Measurements from ENCODE around the gene CCDC78.

The CCDC78 gene

DNA sequence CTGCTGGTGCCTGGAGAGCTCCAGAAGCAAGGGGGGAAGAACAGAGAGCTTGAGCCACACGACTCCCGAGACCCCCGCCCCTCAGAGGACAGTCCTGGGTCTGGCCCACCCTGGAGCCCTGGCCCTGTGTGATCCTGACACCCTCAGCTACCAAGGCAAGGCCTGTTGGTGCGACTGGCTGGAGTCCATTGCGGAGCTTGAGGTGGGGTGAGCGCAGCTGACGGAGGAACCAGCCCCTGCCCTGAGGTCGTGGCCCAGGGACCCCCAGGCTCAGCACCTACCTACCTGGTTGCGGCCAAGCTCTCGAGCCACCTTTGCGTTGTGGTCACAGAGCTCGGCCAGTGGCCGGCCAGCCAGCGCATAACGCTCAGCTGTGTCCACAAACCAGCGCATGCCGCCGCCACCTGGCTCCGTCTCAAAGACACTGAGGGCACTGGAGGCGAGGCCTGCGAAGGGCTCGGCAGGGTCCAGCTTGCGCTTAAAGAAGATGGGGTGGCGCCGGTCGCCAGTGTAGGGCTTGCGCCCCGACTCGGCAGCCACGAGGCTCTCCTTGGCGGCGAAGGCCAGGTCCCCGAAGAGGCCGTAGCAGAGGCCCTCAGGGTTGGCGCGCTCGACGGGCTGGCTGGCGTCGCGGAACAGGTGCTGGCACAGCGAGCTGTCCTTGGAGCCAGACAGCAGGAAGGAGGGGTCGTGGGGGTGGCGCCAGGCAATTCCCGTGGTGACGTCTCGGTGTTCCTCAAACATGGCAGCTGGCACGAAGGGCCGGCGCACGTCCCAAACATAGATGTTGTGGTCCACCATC lies 39.6 kb downstream of the CCDC78 start:
- Histone ChIP-seq H3K27ac (no peak overlapping the region), H3K9ac (no peak overlapping the region), H3K36me3 (ENCODE audit: control insufficient read depth, insufficient read depth, low read length) (no peaks in the 10 kb centered on the region), H3K9me3 (ENCODE audit: control insufficient read depth, low read length) (no peaks in the 10 kb centered on the region), H3K79me2 (peaks cover 8% of the 10 kb centered on the region), H3K4me1 (peaks cover 16% of the 10 kb centered on the region), H2AFZ (no peak overlapping the region), H3K27me3 (ENCODE audit: control insufficient read depth, insufficient read depth, low read length) (no peaks in the 10 kb centered on the region), H3K4me2 (ENCODE audit: low read length) (no peak overlapping the region), H3K4me3 (ENCODE audit: low read depth, low read length) (no peak overlapping the region)
- TF ChIP-seq, protein P1, sequence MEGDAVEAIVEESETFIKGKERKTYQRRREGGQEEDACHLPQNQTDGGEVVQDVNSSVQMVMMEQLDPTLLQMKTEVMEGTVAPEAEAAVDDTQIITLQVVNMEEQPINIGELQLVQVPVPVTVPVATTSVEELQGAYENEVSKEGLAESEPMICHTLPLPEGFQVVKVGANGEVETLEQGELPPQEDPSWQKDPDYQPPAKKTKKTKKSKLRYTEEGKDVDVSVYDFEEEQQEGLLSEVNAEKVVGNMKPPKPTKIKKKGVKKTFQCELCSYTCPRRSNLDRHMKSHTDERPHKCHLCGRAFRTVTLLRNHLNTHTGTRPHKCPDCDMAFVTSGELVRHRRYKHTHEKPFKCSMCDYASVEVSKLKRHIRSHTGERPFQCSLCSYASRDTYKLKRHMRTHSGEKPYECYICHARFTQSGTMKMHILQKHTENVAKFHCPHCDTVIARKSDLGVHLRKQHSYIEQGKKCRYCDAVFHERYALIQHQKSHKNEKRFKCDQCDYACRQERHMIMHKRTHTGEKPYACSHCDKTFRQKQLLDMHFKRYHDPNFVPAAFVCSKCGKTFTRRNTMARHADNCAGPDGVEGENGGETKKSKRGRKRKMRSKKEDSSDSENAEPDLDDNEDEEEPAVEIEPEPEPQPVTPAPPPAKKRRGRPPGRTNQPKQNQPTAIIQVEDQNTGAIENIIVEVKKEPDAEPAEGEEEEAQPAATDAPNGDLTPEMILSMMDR (IDR thresholded peaks at IDR 0.05) = no peak

DNA sequence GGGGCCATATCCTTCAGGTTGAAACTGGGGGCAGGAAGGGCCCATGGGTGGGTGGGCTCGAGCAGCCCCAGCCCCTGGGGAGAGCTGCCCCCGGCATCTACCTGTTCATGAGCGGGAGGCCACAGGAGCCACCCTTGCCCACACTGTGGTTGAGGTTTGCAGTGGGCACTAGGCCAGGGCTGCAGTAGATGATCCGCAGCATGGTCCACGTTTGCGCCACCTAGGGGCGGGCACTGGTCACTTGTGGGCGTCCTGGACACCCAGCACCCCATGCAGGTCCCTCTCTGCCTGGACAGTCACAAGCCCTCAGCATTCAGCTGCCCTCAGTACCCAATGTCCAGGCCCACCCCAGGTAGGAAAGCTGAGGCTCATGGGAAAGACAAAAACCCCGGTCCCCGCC lies 40.3 kb downstream of the CCDC78 start:
- H3K9me3 ChIP-seq (ENCODE audit: control insufficient read depth, low read length) = no peaks in the 10 kb centered on the region
- H3K4me2 ChIP-seq (ENCODE audit: low read length) = no peak overlapping the region
- H3K4me1 ChIP-seq = peaks cover 22% of the 10 kb centered on the region
- no peaks in the 10 kb centered on the region for H3K27me3 ChIP-seq (ENCODE audit: control insufficient read depth, insufficient read depth, low read length)
- no peak overlapping the region for H3K9ac ChIP-seq
- no peak overlapping the region for H3K27ac ChIP-seq
- H3K79me2 ChIP-seq = peaks cover 11% of the 10 kb centered on the region
- H3K4me3 ChIP-seq (ENCODE audit: low read depth, low read length) = no peak overlapping the region
- no peak overlapping the region for H2AFZ ChIP-seq
- no peaks in the 10 kb centered on the region for H3K36me3 ChIP-seq (ENCODE audit: control insufficient read depth, insufficient read depth, low read length)
- TF ChIP-seq, protein P1 (IDR thresholded peaks at IDR 0.05) = peak; percentile 27

DNA sequence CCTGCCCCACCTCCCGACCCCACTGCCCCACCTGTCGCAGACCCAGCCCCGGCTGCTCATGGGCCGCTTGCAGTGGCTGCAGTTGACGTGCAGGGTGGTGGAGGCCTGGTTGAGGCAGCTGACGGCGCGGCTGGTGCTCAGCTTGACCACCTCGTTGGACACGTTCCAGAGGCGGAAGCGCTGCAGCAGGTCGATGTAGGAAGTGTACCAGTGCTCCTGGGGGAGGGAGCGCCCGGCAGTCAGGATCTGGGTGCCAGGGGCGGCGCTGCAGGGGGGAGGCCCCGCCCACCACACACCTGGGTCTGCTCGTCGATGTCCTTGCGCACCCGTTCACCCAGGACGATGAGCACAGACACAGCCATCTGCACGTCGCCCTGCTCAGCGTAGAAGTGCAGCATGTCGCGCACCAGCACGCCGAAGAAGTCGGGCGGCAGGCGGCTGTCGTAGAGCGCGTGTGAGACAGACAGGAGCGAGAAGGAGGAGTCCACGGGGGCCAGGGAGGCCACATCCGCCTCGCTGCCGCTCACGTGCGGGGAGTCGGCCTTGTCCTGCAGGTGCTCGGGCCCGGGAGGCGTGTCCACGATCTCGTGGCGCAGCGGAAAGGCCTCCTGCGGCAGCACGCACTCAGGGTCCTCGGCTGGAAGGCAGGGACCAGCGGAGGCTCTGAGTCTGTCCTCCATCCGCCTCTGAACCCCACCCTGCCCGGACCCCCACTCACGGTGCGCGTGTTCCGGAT lies 41.1 kb downstream of the CCDC78 start:
- Histone ChIP-seq H3K9ac (no peak overlapping the region), H3K27me3 (ENCODE audit: control insufficient read depth, insufficient read depth, low read length) (no peaks in the 10 kb centered on the region), H3K4me2 (ENCODE audit: low read length) (no peak overlapping the region), H3K36me3 (ENCODE audit: control insufficient read depth, insufficient read depth, low read length) (no peaks in the 10 kb centered on the region), H3K9me3 (ENCODE audit: control insufficient read depth, low read length) (no peaks in the 10 kb centered on the region), H3K4me1 (peaks cover 18% of the 10 kb centered on the region), H3K27ac (no peak overlapping the region), H3K79me2 (peaks cover 11% of the 10 kb centered on the region), H2AFZ (no peak overlapping the region), H3K4me3 (ENCODE audit: low read depth, low read length) (no peak overlapping the region)
- TF ChIP-seq, protein P1 (IDR thresholded peaks at IDR 0.05) = no peak

DNA sequence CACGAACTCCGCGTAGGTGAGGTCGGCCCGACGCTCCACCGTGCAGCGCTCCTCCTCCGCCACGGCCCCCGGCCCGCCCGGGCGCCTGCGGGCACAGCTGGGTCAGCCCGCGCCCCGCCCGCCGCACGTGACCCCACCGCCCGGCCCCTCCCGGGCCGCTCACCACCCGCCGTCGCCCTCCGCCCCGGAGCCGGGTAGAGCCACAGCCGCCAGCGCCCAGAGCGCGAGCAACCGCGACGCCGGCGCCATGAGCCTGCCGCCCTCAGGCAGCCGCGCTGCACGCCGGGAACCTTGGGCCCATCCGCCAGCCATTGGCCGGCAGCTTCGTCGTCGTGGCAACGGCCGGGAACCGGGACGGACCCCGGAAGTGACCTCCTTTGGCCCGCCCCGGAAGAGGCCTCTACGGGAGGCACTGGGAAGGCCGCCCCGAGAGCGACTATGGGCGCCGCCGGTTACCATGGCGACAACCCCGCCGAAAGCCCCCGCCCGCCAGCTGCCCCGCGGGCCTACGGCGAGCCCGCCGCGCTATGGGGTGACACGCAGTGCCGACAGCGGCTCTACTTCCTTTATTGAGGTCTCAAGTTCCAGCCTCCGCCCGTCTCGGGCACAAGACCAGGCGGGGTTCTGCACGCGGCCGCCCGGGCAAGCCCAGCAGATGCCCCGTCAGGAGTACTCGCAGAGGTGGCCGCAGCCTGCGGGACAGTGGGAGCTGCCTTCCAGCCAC lies 42.0 kb downstream of the CCDC78 start, which contains the start of gene JMJD8:
Gene JMJD8, minus strand, starts transcription at position 264 of the 724 bp plus-strand sequence. Its CDS starts 15 bp downstream, at position 249.
- H3K4me1 ChIP-seq = peaks cover 13% of the 10 kb centered on the region

More for the DNA sequence above, 42.0 kb downstream of the CCDC78 start, which contains the start of gene JMJD8:
- peak within 1 kb of the TSS; percentile 68 for H3K4me3 ChIP-seq (ENCODE audit: low read depth, low read length)
- H3K36me3 ChIP-seq (ENCODE audit: control insufficient read depth, insufficient read depth, low read length) = no peaks in the 10 kb centered on the region
- H3K79me2 ChIP-seq = peaks cover 8% of the 10 kb centered on the region
- peak within 1 kb of the TSS; percentile 96 for H3K4me2 ChIP-seq (ENCODE audit: low read length)
- no peaks in the 10 kb centered on the region for H3K27me3 ChIP-seq (ENCODE audit: control insufficient read depth, insufficient read depth, low read length)
- no peaks in the 10 kb centered on the region for H3K9me3 ChIP-seq (ENCODE audit: control insufficient read depth, low read length)
- TF ChIP-seq, protein P1 (IDR thresholded peaks at IDR 0.05) = no peak
- peak within 1 kb of the TSS; percentile 78 for H3K27ac ChIP-seq
- peak within 1 kb of the TSS; percentile 95 for H2AFZ ChIP-seq
- H3K9ac ChIP-seq = no peak within 1 kb of the TSS

All from parathyroid adenoma (tissue), 2 donors.